ENCODE data around the gene RNF4.

Gene RNF4

DNA sequence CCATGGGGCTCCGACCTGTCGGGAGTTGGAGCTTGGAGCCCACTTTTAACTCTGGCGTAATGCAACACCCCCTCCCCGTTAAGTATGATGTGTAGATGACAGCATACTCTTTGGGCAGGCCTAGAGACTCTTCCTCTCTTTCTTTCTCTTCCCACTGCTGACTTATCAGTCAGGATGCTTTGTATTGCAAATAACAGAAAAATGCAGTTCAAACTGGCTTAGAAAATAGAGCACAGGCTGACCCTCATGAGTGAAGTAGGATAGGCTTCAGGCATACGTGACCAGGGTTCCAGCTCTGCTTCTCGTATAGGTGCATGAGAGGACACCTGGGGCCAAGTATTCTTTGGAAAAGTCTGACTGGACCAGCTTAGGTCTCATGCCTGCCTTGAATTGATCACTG is 23.3 kb upstream of the RNF4 start:
- Mint-ChIP-seq H3K36me3 (no peaks in the 10 kb centered on the region), H3K4me3 (no peak overlapping the region), H3K4me1 (peaks cover 8% of the 10 kb centered on the region), H3K27ac (no peak overlapping the region), H3K9me3 (no peaks in the 10 kb centered on the region)
- no peak for DNase-seq (ENCODE audit: low spot score in 2 of 2)
- no peak for ATAC-seq

- H3K4me3 Mint-ChIP-seq = no peak overlapping the region
- peaks cover 1% of the 10 kb centered on the region for H3K4me1 Mint-ChIP-seq
- ATAC-seq (no peak), DNase-seq (ENCODE audit: low spot score in 2 of 2) (no peak)
- H3K27ac Mint-ChIP-seq = no peak overlapping the region
- H3K9me3 Mint-ChIP-seq = no peaks in the 10 kb centered on the region
- H3K36me3 Mint-ChIP-seq = no peaks in the 10 kb centered on the region
These were observed 22.0 kb upstream of the RNF4 start for GRCh38 chr4:2446656-2447564.

GRCh38 chr4:2448589-2448988 is 20.3 kb upstream of the RNF4 start:
- no peaks in the 10 kb centered on the region for H3K9me3 Mint-ChIP-seq
- no peak for ATAC-seq
- H3K27ac Mint-ChIP-seq = no peak overlapping the region
- no peaks in the 10 kb centered on the region for H3K36me3 Mint-ChIP-seq
- DNase-seq (ENCODE audit: low spot score in 2 of 2) = no peak
- no peak overlapping the region for H3K4me3 Mint-ChIP-seq
- H3K4me1 Mint-ChIP-seq = no peaks in the 10 kb centered on the region

GRCh38 chr4:2449051-2449450 is 19.9 kb upstream of the RNF4 start:
- ATAC-seq = no peak
- Mint-ChIP-seq H3K36me3 (no peaks in the 10 kb centered on the region), H3K4me3 (no peak overlapping the region), H3K9me3 (no peaks in the 10 kb centered on the region), H3K27ac (no peak overlapping the region), H3K4me1 (no peaks in the 10 kb centered on the region)
- no peak for DNase-seq (ENCODE audit: low spot score in 2 of 2)

DNA sequence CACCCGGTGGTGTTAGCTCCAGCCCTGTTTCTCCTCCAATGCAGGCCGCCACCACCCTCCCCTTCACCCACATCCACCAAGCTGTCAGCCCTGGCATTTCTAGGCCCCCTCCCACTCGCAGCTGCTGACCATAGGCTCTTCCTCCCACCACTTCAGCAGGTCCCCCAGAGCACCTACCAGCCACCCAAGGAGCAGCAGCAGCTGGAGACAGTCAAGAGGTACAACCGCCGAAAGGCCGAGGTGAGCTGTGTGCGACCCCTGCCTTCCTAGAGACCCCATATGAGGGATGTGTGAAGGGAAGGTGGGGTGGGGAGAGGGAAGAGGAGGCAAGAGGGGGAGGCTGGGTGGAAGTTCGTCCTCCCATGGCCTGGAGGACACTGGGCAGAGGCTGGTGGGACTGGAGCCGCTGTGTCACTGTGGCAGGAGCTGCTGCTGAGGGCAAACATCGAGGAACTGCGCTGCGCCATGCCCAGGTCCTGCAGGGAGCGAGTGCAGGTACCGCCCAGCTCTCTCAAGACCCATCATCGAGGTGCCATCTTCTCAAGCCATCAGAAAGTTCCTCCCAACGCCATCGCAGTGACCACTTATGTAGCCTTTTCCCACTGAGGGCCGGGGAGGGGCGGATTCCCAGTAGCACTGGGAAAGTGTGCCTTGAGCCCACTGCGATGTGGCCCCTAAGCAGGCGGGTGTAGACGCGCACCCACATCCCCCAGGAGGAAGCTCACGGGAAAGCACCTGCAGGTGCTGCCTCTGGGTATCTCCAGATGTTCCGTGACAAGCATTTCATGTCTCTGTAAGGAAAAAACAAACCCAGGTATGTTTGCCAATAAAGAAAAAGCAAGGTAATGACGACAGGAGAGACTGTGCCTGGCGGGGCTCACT is 19.2 kb upstream of the RNF4 start:
- Mint-ChIP-seq H3K27ac (no peak overlapping the region), H3K4me3 (no peak overlapping the region), H3K4me1 (no peaks in the 10 kb centered on the region), H3K36me3 (no peaks in the 10 kb centered on the region), H3K9me3 (no peaks in the 10 kb centered on the region)
- ATAC-seq (no peak), DNase-seq (ENCODE audit: low spot score in 2 of 2) (no peak)

- DNase-seq (ENCODE audit: low spot score in 2 of 2) (no peak), ATAC-seq (peak; percentile 12)
- no peak overlapping the region for H3K27ac Mint-ChIP-seq
- H3K9me3 Mint-ChIP-seq = no peaks in the 10 kb centered on the region
- no peaks in the 10 kb centered on the region for H3K4me1 Mint-ChIP-seq
- H3K36me3 Mint-ChIP-seq = no peaks in the 10 kb centered on the region
- H3K4me3 Mint-ChIP-seq = no peak overlapping the region
These were observed 18.4 kb upstream of the RNF4 start for GRCh38 chr4:2450394-2451035.

GRCh38 chr4:2451036-2451520 is 17.8 kb upstream of the RNF4 start:
- ATAC-seq (peak; percentile 31), DNase-seq (ENCODE audit: low spot score in 2 of 2) (no peak)
- H3K9me3 Mint-ChIP-seq = no peaks in the 10 kb centered on the region
- no peak overlapping the region for H3K27ac Mint-ChIP-seq
- no peaks in the 10 kb centered on the region for H3K4me1 Mint-ChIP-seq
- H3K36me3 Mint-ChIP-seq = no peaks in the 10 kb centered on the region
- H3K4me3 Mint-ChIP-seq = no peak overlapping the region

- no peak overlapping the region for H3K4me3 Mint-ChIP-seq
- H3K36me3 Mint-ChIP-seq = no peaks in the 10 kb centered on the region
- H3K9me3 Mint-ChIP-seq = no peaks in the 10 kb centered on the region
- ATAC-seq = peak; percentile 29
- no peak for DNase-seq (ENCODE audit: low spot score in 2 of 2)
- no peaks in the 10 kb centered on the region for H3K4me1 Mint-ChIP-seq
- H3K27ac Mint-ChIP-seq = no peak overlapping the region
These were observed 16.8 kb upstream of the RNF4 start for GRCh38 chr4:2451821-2452785.

DNA sequence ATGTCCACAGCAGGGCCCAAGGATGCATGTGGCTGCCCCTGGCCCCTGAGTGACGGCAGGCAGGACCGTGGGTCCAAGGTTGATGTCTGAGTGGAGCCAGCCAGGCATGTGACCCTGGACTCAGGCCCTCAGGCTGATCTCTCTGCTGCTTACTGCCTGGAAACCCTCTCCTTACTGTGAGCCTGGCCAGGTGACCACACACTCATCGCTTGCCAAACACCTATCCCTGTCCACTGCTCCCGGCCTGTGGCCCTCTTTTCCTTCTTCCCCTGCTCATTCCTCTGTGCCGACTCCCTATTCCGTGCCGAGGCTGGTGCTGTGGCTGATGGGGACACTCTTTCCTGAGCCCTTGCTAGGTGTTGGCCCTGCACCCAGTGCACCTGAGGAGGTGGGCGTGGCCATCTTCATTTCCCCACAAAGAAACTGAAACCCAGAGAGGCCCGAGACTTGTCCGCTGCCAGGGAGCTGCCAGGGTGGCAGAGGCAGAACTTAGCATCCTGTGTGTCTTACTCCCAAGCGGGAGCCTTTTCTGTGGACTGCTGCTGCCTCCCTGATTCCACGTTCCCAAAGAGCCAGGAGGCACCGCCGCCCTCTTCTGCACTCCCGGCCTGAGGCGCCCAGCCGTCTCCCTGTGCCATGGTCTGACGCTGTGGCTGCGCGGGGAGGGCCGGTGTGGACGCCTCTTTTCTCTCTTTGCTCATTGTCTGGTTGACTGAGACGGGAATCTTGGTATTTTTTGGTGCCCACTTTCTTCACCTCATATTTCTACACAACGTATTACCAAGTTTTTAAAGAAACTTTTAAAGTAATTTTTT is 11.2 kb upstream of the RNF4 start:
- DNase-seq (ENCODE audit: low spot score in 2 of 2) = no peak
- ATAC-seq = no peak
- H3K9me3 Mint-ChIP-seq = no peaks in the 10 kb centered on the region
- H3K4me1 Mint-ChIP-seq = peaks cover 10% of the 10 kb centered on the region
- H3K27ac Mint-ChIP-seq = no peak overlapping the region
- no peak overlapping the region for H3K4me3 Mint-ChIP-seq
- no peaks in the 10 kb centered on the region for H3K36me3 Mint-ChIP-seq

DNA sequence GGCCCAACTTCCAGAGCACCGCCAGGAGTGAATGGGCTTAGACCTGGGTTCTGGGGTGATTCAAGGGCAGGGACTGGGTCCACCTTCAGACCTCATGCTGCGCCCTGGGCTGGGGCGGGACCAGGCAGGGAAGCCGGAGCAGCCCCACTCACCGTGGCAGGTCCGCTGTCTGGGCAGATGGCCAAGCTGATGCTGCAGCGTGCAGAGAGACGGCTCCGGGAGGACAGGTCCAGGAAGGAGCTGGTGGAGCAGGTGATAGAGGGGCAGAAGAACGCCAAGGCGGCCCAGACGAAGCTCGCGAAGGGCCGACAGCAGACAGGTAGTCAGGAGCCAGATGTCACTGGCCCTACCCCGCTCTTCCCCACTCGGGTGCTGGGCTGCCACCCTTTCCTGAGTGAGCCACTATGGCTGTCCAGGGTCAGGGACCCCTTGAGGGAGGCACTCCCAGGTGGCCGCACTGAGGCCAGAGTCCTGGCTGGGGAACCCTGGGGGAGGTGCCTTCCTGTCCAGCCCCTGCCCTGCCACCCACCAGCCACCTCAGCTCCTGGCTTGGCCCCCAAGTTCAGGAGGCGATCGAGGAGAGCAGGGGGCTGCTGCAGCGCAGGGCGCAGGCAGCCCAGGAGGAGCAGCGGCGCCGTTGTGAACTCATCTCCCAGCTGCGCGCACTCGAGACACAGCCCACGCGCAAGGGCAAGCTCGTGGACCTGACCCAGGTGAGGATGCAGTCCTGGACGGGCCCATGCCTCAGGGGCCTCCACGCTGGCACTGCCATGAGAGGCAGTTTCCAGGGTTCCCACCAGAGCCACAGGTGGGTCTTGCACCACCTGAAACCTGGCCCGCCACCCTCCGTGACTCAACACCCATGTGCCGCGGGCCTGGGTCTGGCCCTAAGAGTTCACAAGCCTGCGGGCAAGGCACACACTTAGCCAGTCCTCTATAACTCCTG is 10.1 kb upstream of the RNF4 start:
- Mint-ChIP-seq H3K4me3 (no peak overlapping the region), H3K36me3 (no peaks in the 10 kb centered on the region), H3K27ac (no peak overlapping the region), H3K4me1 (peaks cover 20% of the 10 kb centered on the region), H3K9me3 (no peaks in the 10 kb centered on the region)
- DNase-seq (ENCODE audit: low spot score in 2 of 2) = no peak
- no peak for ATAC-seq

GRCh38 chr4:2459589-2460349 is 9.1 kb upstream of the RNF4 start:
- Mint-ChIP-seq H3K36me3 (no peaks in the 10 kb centered on the region), H3K27ac (no peak overlapping the region), H3K4me1 (peaks cover 20% of the 10 kb centered on the region), H3K4me3 (no peak overlapping the region), H3K9me3 (no peaks in the 10 kb centered on the region)
- ATAC-seq (no peak), DNase-seq (ENCODE audit: low spot score in 2 of 2) (no peak)

DNA sequence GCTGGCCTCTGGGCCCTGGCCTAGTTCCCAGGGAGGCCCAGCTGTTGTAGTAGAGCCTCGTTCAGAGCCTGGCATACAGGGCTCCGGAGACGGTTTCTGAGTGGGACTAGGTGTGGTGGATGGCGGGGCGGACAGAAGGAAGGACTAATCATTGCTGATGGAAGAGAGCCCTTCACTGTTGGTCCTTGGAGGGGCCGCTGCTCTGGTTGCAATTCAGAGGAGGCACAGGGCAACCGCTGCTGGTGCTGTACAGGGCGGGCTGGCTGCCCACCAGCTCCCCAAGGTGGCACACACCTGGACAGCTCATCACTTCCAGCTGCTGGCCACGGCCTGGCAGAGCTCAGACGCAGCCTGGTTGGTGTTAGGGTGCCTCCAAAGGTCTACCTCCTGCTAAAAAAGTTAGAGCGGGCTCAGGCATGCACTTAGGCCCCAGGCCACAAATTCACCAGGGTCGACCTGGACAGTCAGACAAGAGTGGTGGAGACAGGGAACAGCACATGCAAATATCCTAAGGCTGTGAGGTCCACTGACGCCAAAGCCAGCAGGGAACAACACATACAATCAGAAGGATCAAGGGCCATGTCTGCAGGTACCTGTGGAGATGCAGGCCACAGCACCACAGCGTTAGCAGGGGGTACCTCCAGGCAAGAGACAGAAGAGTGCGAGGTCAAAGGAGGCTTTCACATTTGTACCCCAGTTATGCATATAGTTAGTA is 7.5 kb upstream of the RNF4 start:
- Mint-ChIP-seq H3K27ac (peak overlapping the region; percentile 30), H3K4me3 (peak overlapping the region; percentile 73)
- no peak for ATAC-seq

More for the DNA sequence above, 7.5 kb upstream of the RNF4 start:
- peaks cover 6% of the 10 kb centered on the region for H3K36me3 Mint-ChIP-seq
- no peak for DNase-seq (ENCODE audit: low spot score in 2 of 2)
- H3K4me1 Mint-ChIP-seq = peaks cover 20% of the 10 kb centered on the region
- H3K9me3 Mint-ChIP-seq = no peaks in the 10 kb centered on the region
